ENCODE measurements around the gene KRTAP21-3.

Gene KRTAP21-3

DNA sequence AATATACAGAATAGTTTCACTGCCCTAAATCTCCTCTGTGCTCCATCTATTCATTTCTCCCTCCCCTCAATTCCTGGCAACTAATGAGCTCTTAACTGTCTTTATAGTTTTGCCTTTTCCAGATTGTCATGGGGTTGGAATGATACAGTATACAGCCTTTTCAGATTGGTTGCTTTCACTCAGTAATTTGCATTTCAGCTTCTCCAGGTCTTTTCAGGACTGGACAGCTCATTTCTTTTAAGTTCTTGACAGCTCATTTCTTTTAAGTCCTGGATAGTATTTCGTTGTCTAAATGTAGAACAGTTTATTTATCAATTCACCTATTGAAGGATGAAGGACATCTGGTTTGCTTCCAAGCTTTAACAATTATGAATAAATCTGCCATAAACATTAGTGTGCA is 22.6 kb downstream of the KRTAP21-3 start:
- no peak overlapping the region for H3K27ac Mint-ChIP-seq
- DNase-seq (ENCODE audit: low spot score in 2 of 2) (no peak), ATAC-seq (ENCODE audit: low read depth) (no peak)
- peaks cover 7% of the 10 kb centered on the region for H3K9me3 Mint-ChIP-seq
- no peak overlapping the region for H3K4me3 Mint-ChIP-seq
- no peaks in the 10 kb centered on the region for H3K4me1 Mint-ChIP-seq
- H3K36me3 Mint-ChIP-seq = no peaks in the 10 kb centered on the region
- no peaks in the 10 kb centered on the region for H3K27me3 Mint-ChIP-seq

DNA sequence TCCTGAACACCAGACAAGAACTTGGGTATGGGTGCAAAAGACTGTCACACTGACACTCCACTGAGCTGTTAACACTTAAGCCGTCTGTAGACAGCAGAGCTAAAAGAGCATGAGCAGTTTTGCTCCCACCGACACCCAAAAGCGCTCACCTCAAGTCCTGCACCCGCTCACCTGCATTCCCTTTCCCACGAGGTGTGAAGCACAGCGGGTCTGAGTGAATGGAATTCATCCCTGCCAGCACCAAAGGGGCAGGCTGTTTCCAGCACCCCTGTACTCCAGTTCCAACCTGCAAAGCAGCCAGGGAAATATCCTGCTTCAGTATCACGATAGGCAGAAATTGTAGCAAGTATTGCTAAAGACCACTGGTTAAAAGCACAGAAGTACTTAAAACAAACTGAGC is 28.8 kb downstream of the KRTAP21-3 start:
- Mint-ChIP-seq H3K4me1 (no peaks in the 10 kb centered on the region), H3K27ac (no peak overlapping the region), H3K9me3 (no peaks in the 10 kb centered on the region), H3K27me3 (no peaks in the 10 kb centered on the region), H3K36me3 (no peaks in the 10 kb centered on the region), H3K4me3 (no peak overlapping the region)
- no peak for ATAC-seq (ENCODE audit: low read depth)
- no peak for DNase-seq (ENCODE audit: low spot score in 2 of 2)

GRCh38 chr21:30684506-30684905 is 34.1 kb downstream of the KRTAP21-3 start:
- DNase-seq (ENCODE audit: low spot score in 2 of 2) (no peak), ATAC-seq (ENCODE audit: low read depth) (no peak)
- Mint-ChIP-seq H3K36me3 (no peaks in the 10 kb centered on the region), H3K4me3 (no peak overlapping the region), H3K9me3 (peaks cover 8% of the 10 kb centered on the region), H3K27ac (no peak overlapping the region), H3K27me3 (no peaks in the 10 kb centered on the region), H3K4me1 (no peaks in the 10 kb centered on the region)

DNA sequence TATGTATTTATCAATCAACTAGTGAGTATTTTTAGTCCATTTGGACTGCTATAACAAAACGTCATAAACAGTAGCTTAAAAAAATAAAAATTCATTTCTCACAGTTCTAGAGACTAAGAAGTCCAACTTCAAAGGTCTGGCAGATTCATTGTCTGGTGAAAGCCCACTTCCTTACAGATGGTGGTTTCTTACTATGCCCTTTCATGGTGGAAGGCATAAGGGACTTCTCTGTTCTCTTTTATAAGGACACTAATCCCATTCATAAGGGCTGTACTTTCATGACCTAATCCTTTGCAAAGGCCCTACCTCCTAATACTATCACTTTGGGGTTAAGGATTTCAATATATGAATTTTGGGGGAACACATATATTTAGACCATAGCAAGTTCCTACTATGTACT is 38.0 kb downstream of the KRTAP21-3 start:
- no peak for ATAC-seq (ENCODE audit: low read depth)
- Mint-ChIP-seq H3K27me3 (no peaks in the 10 kb centered on the region), H3K27ac (no peak overlapping the region), H3K36me3 (no peaks in the 10 kb centered on the region), H3K4me3 (no peak overlapping the region), H3K9me3 (peaks cover 8% of the 10 kb centered on the region), H3K4me1 (no peaks in the 10 kb centered on the region)
- DNase-seq (ENCODE audit: low spot score in 2 of 2) = no peak

DNA sequence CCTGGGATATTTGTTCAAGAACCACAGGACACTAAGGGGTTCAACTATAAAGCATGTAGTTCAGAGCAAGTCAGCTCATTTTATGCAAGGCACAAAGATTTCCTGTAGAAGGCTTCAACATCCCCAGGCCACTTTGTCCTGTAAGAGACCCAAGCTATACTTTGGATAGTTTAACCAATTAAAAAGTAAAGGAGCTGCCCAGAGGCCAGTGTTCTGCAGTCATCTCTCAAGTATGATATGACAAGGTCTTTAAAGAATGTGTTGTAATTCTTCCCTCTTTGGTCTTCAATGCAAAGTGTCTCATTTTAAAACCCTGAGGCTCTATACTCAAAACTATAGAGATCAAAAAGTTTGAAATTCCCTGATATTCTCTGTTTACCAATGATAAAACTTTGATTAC is 41.8 kb downstream of the KRTAP21-3 start:
- H3K9me3 Mint-ChIP-seq = peaks cover 5% of the 10 kb centered on the region
- H3K27me3 Mint-ChIP-seq = no peaks in the 10 kb centered on the region
- ATAC-seq (ENCODE audit: low read depth) = no peak
- no peaks in the 10 kb centered on the region for H3K4me1 Mint-ChIP-seq
- H3K4me3 Mint-ChIP-seq = no peak overlapping the region
- DNase-seq (ENCODE audit: low spot score in 2 of 2) = no peak
- H3K36me3 Mint-ChIP-seq = no peaks in the 10 kb centered on the region
- H3K27ac Mint-ChIP-seq = no peak overlapping the region

DNA sequence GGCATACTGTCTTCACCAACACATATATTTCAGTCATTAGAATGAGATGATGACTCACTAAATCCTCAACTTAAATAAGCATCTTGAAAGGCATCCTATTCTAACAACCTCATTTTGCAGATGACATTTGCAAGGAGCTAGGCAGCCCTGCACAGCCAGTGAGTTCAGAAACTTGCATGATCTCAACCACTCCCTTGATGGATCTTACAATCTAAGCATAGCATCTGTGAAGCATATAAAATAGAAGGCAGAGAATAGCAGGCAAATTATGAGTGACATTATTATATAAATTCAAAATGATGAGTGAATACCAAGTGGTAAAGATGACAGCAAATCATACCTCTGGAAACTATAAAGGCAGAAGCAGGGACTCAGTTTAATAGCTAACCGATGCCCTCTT is 44.3 kb downstream of the KRTAP21-3 start:
- Mint-ChIP-seq H3K9me3 (peaks cover 6% of the 10 kb centered on the region), H3K27me3 (no peaks in the 10 kb centered on the region), H3K36me3 (no peaks in the 10 kb centered on the region), H3K27ac (no peak overlapping the region), H3K4me3 (no peak overlapping the region), H3K4me1 (no peaks in the 10 kb centered on the region)
- DNase-seq (ENCODE audit: low spot score in 2 of 2) (no peak), ATAC-seq (ENCODE audit: low read depth) (no peak)

GRCh38 chr21:30672985-30673650 is 45.5 kb downstream of the KRTAP21-3 start:
- Mint-ChIP-seq H3K27ac (no peak overlapping the region), H3K27me3 (no peaks in the 10 kb centered on the region), H3K9me3 (peaks cover 6% of the 10 kb centered on the region), H3K4me3 (no peak overlapping the region), H3K4me1 (no peaks in the 10 kb centered on the region), H3K36me3 (no peaks in the 10 kb centered on the region)
- DNase-seq (ENCODE audit: low spot score in 2 of 2) (no peak), ATAC-seq (ENCODE audit: low read depth) (no peak)

DNA sequence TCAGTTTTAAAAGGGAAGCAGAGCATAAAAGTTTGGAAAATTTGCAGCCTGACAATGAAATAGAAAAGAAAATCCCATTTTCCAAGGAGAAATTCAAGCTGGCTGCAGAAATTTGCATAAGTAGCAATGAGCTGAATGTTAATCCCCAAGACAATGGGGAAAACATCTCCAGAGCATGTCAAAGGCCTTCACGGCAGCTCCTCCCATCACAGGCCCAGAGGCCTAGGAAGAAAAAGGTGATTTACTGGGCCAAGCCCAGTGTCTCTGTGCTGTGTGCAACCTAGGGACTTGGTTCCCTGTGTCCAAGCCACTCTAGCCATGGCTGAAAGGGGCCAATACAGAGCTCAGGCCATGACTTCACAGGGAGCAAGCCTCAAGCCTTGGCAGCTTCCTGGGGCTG is 49.8 kb downstream of the KRTAP21-3 start:
- peaks cover 5% of the 10 kb centered on the region for H3K9me3 Mint-ChIP-seq
- no peaks in the 10 kb centered on the region for H3K4me1 Mint-ChIP-seq
- no peak for DNase-seq (ENCODE audit: low spot score in 2 of 2)
- no peaks in the 10 kb centered on the region for H3K27me3 Mint-ChIP-seq
- no peak for ATAC-seq (ENCODE audit: low read depth)
- no peaks in the 10 kb centered on the region for H3K36me3 Mint-ChIP-seq
- H3K4me3 Mint-ChIP-seq = no peak overlapping the region
- H3K27ac Mint-ChIP-seq = no peak overlapping the region

Measured in memory B cell (primary cell).